ENCODE data around the gene UGT2A1. TPM values are rescaled to one million over a fixed set of nuclear protein-coding genes. Genes with fewer than 3 reads are reported as not detected.

Gene UGT2A1
- total RNA-seq, 1 experiment from 2014 or later: not detected

Small RNA genes within 50 kb of the gene (small RNA-seq; reads per million reads assigned to genes)
- gene UGT2A2: not detected

Other genes starting within 250 kb of the UGT2A1 start
- gene UGT2B4, start 157.3 kb downstream of the UGT2A1 start, total RNA-seq (2014; rRNA removed; shearing (Covaris generic); ENCODE audit: low replicate concordance): not detected in 2 replicates
- gene UGT2A2, start 13.6 kb downstream of the UGT2A1 start, total RNA-seq (2014; rRNA removed; shearing (Covaris generic); ENCODE audit: low replicate concordance): not detected in 2 replicates
- not detected in 2 replicates for gene SULT1B1, start 107.4 kb upstream of the UGT2A1 start, total RNA-seq (2014; rRNA removed; shearing (Covaris generic); ENCODE audit: low replicate concordance)
- gene SULT1E1, start 206.9 kb upstream of the UGT2A1 start, total RNA-seq (2014; rRNA removed; shearing (Covaris generic); ENCODE audit: low replicate concordance): not detected in 2 replicates

Data from Karpas-422 (cell line).